Stimulated activated CD4-positive, alpha-beta T cell treated with anti-CD3 and anti-CD28 coated beads, Interleukin-12 subunit alpha, Interleukin-12 subunit beta, amount 100 ng/mL, for 24 hours (primary cell): Measurements from ENCODE around the gene LDB3.

Source experiments
- DNase-seq, 2 experiments: peaks; one replicate each; pipeline ENCODE4 v3.0.0-alpha.2; 2020; ENCODE audit warnings: low read depth in 2 of 2

LDB3 gene

DNA sequence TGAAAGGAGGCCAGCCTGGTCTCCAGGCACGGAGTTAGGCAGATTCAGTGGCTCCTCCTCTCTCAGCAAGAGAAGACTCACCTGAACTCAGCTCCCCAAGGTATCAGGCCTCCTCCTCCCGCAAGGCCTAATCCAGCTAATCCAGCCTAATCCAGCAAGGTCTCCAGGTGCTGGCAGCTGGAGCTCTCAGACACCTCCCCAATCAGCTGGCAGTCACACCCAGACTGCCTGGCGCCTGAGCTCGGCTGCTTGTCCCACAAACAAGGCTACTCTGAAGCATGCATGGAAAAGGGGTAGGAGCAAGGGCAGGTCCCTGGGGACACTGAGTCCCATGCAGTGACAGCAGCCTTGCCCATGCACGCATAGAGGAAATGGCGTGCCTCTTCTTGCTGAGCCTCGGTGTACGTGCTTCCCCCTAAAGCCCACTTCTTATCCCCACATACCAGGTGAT lies 17.3 kb upstream of the LDB3 start:
- DNase-seq, result no peak

DNA sequence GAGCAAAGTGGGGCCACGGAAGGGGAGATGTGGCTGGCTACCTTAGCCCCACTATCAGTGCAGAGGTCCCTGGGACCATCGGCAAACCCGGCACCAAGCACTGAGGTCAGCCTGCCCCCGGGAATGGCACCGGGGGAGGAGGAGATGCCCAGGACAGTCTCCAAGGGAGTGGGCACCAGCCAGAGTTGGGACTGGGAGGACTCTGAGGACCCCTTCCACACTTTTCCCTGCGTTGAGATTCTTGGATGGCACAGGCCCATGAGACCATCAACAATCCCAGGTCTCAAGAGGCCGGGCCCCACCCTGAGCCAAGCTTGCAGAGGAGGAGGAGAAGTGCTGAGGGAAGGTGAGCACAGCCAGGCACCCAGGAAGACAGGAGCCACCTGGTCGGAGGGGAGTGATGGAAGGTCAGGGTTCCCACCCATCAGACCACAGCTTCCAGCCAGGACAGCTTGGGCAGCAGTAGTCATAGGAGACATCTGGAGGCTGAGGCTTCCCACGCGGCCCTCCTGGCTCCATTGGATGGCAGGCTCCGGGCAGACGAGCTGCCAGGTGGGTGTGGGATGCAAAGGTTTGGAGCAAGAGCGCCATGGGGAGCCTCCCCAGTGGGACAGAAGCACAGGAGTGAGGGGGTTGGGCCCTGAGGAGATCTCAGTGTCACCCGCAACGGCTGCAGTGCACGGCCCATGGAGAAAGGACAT lies 16.5 kb upstream of the LDB3 start:
- DNase-seq, result no peak

DNA sequence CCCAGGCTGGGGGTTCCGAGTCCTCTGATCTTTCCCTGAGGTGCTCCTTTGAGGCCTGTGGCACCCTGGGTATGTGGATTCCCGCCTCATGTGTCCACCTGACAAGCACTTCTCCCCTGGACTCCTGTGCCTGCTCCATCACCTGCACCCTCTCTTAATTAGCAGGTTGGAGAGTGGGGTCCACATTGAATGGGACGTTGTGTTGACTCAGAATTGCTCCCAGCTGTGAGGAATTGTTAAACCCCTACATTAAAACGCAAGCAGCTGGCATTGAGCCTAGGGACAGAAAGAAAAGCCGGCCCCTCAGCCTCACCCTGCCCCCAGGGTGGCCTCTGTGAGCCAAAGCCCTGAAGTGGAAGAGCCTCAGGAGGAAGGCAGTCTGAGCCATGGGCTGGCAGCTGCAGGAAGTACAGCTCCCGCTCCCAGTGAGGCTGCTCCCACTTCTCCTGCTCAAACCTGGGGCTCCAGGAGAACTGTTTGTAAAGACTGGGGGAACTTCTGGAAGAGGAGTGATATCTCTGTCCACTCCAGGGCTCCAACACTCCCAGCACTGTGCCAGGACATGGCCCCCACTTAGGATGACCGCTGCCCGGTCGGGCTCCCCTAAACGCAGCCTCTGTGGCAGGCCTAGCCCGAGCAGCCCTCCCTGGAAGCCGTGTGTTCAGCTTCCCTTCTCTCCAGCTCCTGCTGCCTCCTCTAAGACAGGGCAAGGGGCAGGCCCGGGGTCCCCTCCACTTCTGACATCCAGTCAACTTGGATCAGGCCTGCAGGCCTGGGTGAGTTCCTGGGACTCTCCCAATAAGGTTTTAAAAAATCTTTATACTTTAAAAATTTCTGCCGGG lies 15.7 kb upstream of the LDB3 start:
- DNase-seq, result no peak

DNA sequence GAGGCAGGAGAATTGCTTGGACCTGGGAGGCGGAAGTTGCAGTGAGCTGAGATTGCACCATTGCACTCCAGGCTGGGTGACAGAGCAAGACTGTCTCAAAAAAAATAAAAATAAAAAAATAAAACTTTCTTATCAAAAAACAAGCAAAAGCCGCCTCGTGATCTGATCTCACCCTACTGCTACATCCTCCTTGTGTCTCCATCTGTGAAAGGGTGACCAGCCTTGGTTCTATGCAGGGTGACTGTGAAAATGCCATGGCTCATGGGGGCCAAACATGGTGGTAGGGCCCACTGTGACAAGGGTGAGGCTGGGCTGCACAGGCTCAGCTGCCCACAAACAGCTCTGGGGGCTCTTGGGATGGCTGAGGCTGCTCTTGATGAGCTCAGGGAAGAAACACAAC lies 14.9 kb upstream of the LDB3 start:
- no peak for DNase-seq

DNA sequence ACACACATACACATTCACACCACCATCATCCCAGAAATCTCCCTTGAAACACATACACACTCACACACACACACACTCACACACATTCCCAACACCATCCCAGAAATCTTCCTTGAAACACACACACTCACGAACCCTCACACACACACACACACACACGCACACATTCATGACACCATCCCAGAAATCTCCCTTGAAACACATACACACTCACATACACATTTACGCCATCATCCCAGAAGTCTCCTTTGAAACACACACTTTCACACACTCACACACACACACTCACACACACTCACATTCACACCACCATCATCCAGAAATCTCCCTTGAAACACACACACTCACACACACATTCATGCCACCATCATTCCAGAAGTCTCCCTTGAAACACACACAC lies 14.3 kb upstream of the LDB3 start:
- no peak for DNase-seq

DNA sequence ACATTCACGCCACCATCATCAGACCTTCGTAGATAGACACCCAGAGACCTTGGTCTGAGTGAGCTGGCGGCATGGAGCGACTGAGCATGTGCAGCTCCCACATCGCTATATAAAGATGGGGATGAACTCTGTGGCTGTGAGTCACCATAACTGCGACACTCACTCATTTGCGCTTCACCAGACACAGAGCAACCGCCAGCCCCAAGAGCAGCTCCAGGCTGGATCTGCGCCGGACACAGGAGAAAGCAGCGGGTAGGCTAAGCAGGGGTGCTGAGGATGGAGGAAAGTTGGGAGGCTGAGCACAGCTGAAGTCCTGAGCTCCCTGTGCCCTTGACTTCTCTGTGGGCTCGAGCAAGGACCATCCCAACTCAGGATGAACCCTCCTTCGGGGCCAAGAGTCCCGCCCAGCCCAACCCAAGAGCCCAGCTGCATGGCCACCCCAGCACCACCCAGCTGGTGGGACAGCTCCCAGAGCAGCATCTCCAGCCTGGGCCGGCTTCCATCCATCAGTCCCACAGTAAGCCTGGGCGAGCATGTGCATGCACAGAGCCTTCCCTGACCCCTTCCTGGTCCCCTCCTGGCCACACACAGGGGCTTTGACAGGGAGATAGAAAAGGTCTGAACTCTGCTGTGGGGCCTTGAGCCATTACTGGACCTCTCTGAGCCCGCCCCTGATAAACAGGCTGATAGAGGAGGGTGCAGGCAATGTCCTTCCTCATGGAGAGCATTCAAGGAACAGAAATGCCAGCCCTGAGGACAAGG lies 13.7 kb upstream of the LDB3 start, which contains the start of gene OPN4:
Gene OPN4 (plus strand): TSS at position 137 of the 762 bp plus-strand sequence. CDS start 237 bp downstream, at position 374.
- no peak for DNase-seq

DNA sequence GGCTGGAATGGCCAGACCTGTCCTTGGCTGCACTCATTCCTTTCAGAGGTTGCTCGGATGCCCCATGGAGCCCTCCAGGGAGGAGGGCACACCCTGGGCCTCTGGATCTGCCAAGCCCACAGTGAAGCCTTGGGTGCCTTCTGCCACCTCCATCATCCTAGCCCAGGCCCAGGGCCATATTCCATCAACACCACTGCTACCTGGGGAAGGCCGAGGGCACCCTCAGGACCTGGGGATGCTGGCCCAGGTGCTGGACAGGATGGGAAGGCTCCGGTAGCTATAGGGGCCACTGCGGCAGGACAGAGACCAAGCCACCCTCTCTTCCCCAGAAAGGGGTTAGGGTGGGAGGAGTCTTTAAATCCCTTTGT lies 13.2 kb upstream of the LDB3 start:
- DNase-seq, result no peak

DNA sequence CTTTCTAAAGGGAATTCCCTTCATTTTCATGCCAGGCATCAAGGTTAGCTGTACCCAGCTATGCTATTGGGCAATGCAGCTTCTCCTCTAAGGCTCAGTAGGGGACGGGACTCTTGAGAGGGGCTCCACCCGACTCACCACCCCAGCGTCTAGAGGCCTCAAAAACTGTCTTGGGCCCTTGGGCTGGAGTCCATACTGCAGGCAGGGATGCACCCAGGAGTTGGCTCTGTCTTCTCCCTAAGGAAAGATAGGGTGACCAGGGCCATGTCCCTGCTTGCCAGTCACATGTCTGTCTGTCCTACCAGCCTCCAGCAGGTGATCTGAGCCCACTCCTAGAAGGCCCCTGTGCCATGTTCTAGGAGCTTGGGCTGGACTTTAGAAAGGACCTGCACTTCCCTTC lies 12.7 kb upstream of the LDB3 start:
- DNase-seq, result no peak

DNA sequence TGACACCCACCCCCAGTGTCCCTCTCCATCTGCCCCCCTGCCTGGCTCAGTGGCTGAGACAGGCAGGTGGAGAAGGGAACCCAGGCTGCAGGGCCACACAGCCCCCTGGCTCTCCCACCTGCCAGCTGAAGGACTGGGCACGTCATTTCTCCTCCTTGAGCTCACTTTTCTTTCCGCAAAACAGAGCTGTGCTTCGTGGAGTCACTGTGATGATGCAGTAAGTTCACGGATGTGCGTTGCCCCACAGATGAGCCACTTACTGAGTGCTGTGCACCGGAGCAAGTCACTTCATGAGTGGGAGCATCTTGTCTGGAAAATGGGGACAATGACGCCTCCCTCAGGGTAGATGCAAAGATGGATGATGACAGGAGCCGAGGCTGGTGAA lies 11.3 kb upstream of the LDB3 start:
- no peak for DNase-seq

DNA sequence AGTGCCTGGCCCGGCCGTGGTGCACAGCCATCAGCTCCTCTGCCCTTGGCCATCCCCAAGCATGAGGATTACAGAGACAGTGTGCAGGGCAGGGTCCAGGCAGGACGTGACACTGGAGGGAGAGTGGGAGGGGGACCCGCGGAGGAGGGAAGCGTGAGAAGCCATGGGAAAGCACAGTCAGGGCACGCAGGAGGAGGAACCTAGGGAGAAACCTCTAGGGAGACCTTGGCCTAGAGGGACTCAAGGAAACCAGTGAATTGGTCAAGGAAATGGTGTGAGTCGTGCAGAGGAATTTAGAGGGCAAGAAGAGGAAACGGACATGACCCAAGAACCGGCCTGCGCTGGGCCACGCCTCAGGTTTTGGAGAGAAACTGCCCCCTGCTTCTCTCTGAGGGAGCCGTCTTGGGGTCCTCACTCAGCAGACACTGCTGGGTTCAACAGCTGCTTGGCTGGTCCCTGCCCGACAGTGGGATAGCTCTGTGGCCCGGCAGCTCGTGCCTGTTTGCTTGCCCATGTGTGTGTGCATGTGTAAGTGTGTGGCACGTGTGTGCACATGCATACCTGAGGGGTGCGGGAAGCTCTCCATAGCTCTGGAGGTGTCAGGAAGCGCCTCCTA lies 10.8 kb upstream of the LDB3 start:
- DNase-seq, result no peak

DNA sequence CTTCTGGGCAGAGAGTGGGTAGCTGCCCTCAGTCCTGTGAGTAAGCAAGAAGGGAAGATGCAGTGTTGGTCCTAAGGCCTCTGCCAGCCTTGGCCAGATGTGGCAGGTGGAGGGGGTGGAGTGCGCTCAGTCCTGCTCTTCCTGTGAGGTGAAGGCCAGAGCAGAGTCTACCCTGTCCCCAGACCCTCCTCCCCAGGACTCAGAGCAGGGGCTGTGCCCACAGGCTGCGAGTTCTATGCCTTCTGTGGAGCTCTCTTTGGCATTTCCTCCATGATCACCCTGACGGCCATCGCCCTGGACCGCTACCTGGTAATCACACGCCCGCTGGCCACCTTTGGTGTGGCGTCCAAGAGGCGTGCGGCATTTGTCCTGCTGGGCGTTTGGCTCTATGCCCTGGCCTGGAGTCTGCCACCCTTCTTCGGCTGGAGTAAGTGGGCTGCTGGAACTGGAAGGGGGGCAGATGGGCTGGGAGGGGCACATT lies 10.0 kb upstream of the LDB3 start:
- DNase-seq, result no peak

DNA sequence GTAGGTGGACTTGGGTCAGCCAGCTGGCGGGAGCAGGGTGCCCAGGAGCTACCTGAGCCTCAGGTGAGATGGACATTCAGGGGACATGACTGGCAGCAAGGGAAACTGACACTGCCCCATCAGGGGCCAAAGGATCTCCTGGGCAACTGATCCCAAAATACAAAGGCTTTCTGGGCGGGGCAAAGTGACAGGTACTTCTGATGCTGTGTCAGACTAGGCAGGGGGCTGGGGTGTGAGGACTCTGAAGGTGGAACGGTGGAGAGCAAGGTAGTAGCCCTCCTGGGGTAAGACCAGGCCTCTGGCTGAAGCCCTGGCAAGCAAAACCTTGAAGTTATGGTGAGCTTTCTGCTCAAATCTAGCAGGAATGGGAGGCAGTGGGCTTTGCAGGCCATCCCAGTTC lies 9.6 kb upstream of the LDB3 start:
- no peak for DNase-seq

DNA sequence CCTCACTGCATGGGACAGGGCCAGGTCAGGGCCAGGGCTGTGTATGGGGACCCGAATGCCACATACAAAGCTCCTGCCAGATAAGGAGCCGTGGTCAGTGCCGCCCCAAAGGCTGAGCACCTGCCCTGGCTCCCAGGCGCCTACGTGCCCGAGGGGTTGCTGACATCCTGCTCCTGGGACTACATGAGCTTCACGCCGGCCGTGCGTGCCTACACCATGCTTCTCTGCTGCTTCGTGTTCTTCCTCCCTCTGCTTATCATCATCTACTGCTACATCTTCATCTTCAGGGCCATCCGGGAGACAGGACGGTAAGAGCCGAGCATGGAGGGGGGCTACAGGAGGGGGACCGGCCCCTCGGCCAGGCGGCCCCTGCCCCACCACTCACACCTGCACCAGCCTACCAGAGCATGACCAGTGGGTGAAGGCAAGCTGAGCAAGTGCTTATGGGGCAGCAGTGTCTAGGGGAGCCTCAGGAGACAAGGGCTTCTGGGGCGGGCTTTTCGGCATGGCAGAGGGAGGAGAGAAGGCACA lies 9.1 kb upstream of the LDB3 start:
- DNase-seq, result no peak

DNA sequence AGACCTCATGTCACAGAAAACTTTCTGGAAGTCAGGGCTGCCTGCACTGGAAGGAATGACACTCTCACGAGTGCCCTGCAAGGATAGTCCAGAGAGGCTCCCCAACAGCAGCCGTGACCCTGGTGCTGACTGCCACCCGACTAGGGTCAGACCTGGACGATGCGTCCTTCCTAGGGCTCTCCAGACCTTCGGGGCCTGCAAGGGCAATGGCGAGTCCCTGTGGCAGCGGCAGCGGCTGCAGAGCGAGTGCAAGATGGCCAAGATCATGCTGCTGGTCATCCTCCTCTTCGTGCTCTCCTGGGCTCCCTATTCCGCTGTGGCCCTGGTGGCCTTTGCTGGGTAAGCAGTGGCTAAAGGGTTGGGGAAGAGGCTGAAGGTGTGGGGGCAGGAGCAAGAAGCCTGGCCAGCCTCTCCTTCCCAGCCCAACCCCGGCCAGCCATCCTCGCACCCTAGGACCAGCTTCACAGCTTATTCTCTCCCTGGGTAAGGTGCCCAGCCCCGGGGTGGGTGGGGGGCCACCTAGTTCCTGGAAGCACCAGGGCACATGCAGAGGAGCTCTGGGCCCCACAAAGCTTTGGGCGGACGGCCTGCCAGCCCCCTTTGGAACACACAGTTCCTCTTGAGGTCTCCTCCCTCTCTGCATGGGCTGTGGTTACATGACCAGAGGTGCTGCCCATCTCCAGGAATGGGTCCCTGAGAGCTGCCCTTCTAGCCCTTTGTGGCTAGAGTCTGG lies 8.4 kb upstream of the LDB3 start:
- no peak for DNase-seq

DNA sequence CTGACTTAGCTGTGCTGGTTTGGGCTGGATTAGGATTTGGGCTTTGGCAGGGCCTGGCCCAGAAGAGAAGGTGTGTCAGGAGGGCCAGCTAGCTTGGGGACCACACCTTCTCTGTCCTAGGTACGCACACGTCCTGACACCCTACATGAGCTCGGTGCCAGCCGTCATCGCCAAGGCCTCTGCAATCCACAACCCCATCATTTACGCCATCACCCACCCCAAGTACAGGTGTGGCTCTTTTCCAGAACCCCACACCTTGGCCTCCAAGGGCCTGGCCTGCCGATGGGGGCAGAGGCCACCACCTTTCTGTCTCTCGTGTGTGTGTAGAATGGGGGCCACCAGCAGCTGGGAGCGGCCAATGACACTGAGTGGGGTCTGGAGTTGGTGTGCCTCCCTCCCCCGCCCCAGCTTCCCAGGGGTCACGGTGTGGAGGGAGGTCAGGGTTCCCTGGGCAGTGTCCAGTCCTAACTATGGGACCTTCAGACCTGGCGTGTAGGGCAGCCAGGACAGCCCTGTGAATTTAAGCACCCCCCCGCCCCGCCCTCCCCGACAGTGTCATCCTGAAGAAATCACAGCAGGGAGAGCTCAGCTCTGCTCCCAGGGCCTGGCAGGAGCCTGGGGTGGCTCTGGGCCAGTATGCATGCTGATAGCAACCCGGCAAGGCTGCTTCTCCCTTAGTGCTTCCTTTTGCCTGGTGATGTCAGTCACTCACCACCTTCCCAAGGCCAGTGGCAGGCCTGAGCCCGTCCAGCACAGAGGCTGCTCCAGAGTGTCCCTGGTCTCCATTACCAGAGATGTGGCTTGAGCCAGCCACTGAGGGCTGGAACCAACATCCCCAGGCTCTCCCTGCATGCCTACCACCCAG lies 6.9 kb upstream of the LDB3 start:
- no peak for DNase-seq

DNA sequence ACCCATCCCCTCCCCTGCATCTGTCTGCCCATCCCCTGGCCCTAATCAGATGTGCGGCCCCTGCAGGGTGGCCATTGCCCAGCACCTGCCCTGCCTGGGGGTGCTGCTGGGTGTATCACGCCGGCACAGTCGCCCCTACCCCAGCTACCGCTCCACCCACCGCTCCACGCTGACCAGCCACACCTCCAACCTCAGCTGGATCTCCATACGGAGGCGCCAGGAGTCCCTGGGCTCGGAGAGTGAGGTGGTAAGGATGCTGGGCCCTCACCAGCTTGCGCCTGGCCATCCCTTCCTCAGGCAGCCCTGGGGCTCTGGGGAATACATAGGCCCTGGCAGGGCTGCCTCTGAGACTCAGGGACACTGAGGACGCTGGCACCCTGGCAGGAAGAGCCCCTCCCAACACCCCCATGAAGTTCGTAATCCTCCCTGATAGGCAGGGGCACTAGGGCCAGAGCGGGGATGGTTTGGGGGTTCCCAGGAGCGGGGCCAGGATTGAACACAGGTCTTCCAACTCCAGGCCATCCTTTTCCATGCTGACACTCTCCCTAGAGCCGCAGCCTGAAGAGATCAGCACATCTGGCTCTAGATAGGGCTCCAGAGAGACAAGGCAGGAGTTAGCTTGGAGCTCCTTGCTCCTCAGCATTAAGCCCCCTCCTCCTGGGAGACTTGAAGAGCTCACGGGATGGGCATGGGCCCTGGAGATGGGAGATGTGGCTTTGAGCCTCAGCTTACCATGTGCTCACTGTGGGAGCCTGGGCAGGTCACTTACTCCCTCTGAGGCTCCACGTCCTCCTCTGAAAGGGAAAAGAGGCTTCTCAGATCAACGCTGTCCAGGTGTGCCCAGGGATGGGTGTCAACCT lies 5.9 kb upstream of the LDB3 start:
- DNase-seq, result no peak

DNA sequence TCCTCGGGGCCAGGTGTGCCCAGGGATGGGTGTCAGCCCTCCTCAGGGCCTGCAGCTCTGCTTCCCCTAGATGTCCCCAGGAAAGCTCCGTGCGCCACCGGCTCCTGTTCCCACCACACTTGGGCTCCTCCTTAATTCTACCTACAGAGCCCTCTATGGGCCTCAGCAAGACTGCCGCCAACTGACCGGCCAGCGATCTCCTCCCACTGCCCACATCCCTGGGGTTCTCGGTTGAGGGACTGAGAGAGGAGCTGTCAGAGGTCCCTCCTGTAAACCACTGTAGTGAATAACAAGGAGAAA lies 5.3 kb upstream of the LDB3 start:
- no peak for DNase-seq

DNA sequence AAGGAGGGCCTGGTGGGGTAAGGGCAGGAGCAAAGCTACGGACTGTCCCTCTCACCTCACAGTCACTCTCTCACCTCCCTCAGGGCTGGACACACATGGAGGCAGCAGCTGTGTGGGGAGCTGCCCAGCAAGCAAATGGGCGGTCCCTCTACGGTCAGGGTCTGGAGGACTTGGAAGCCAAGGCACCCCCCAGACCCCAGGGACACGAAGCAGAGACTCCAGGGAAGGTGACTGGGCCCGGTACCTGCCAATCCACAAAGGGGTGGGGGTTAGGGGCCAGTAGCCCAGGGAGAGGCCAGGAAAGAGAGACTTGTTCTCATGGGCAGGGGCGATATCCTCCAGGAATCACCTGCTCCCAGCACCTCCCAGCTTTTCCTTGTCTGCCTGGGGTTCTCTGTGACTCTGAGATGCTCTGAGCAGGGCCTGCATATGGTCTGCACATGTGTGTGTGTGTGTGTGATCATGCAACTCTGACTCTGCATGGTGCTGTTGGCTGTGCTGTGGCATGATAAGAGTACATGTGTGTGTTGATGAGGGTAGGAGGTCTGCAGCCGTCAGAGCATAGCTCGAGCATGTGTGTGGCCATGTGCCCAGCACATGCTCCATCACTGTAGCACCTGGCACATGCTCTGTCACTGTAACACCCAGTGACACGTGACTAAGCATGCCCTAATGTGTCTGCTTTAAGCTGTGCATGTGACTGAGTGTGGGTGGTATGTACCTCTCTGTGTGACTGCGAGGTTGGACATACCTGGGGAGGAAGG lies 4.6 kb upstream of the LDB3 start:
- no peak for DNase-seq
